ENCODE measurements around the gene SOX8. TPM values are rescaled to one million over a fixed set of nuclear protein-coding genes. Genes with fewer than 3 reads are reported as not detected.

SOX8 gene
- total RNA-seq, 1 experiment from 2014 or later = 5.2 TPM

- TF ChIP-seq ELF1 (IDR thresholded peaks at IDR 0.05; ENCODE audit: borderline replicate concordance, low read depth) (no peak), POLR2AphosphoS5 (IDR thresholded peaks at IDR 0.05; ENCODE audit: low read depth, low read length) (no peak)
- ATAC-seq = peak; percentile 29
- DNase-seq (ENCODE audit: low read depth, low spot score) = no peak
- Histone ChIP-seq H3K27ac (ENCODE audit: low read depth, low read length) (no peak overlapping the region), H3K9me3 (ENCODE audit: control insufficient read depth in 1 of 2, insufficient read depth in 1 of 2, low read depth in 1 of 2, low read length in 2 of 2) (no peaks in the 10 kb centered on the region), H3K4me1 (ENCODE audit: control insufficient read depth in 1 of 2, insufficient read depth in 2 of 2, low read length in 2 of 2) (peaks cover 19 to 33% of the 10 kb centered on the region in 2 experiments), H3K9ac (ENCODE audit: low read length) (no peak overlapping the region), H3K9me2 (ENCODE audit: insufficient read depth) (no peaks in the 10 kb centered on the region), H4K20me1 (ENCODE audit: insufficient read depth) (no peaks in the 10 kb centered on the region), H3K4me2 (ENCODE audit: low read length) (peak overlapping the region; percentile 42), H3K36me3 (ENCODE audit: control insufficient read depth in 1 of 2, insufficient read depth in 2 of 2, low read length in 2 of 2) (no peaks in the 10 kb centered on the region), H2AFZ (ENCODE audit: low read depth, low read length, poor library complexity, severe bottlenecking) (no peak overlapping the region), H3K79me2 (ENCODE audit: insufficient read depth, low read length) (no peaks in the 10 kb centered on the region), H3K27me3 (ENCODE audit: insufficient read depth, low read length) (peaks cover 45% of the 10 kb centered on the region), H3K4me3 (replicated peaks in 1 of 2; ENCODE audit: low read depth in 1 of 2, low read length in 2 of 2) (no peak overlapping the region)
- ChIA-PET POLR2A (no interaction called here), CTCF (no interaction called here), RAD21 (ENCODE audit: low non-redundant PET in 1 of 2, low total read pairs in 2 of 2, uncharacterized antibody in 2 of 2, unreplicated experiment in 2 of 2) (no interaction called here)
- intact Hi-C loops (cut with micrococcal nuclease) = no loop called here
- no TSS peak for BruUV-seq (replicated peaks)
These were observed 25.8 kb downstream of the SOX8 start for GRCh38 chr16:1007284-1007850.

GRCh38 chr16:1008085-1008484, 26.5 kb downstream of the SOX8 start:
- intact Hi-C loops (cut with micrococcal nuclease) = no loop called here
- Histone ChIP-seq H3K4me3 (replicated peaks in 1 of 2; ENCODE audit: low read depth in 1 of 2, low read length in 2 of 2) (no peak overlapping the region), H3K9me2 (ENCODE audit: insufficient read depth) (no peaks in the 10 kb centered on the region), H3K4me1 (ENCODE audit: control insufficient read depth in 1 of 2, insufficient read depth in 2 of 2, low read length in 2 of 2) (peaks cover 14 to 26% of the 10 kb centered on the region in 2 experiments), H3K27me3 (ENCODE audit: insufficient read depth, low read length) (peaks cover 44% of the 10 kb centered on the region), H3K79me2 (ENCODE audit: insufficient read depth, low read length) (no peaks in the 10 kb centered on the region), H4K20me1 (ENCODE audit: insufficient read depth) (no peaks in the 10 kb centered on the region), H3K27ac (ENCODE audit: low read depth, low read length) (no peak overlapping the region), H3K4me2 (ENCODE audit: low read length) (no peak overlapping the region), H3K9me3 (ENCODE audit: control insufficient read depth in 1 of 2, insufficient read depth in 1 of 2, low read depth in 1 of 2, low read length in 2 of 2) (no peaks in the 10 kb centered on the region), H3K36me3 (ENCODE audit: control insufficient read depth in 1 of 2, insufficient read depth in 2 of 2, low read length in 2 of 2) (no peaks in the 10 kb centered on the region), H2AFZ (ENCODE audit: low read depth, low read length, poor library complexity, severe bottlenecking) (no peak overlapping the region), H3K9ac (ENCODE audit: low read length) (no peak overlapping the region)
- ChIA-PET CTCF (no interaction called here), RAD21 (ENCODE audit: low non-redundant PET in 1 of 2, low total read pairs in 2 of 2, uncharacterized antibody in 2 of 2, unreplicated experiment in 2 of 2) (no interaction called here), POLR2A (no interaction called here)
- ATAC-seq = no peak
- no peak for DNase-seq (ENCODE audit: low read depth, low spot score)
- no TSS peak for BruUV-seq (replicated peaks)
- TF ChIP-seq ZBTB33 (IDR thresholded peaks at IDR 0.05; ENCODE audit: extremely low read depth, insufficient replicate concordance, low read length) (no peak), EZH2 (IDR thresholded peaks at IDR 0.05) (no peak), RAD21 (IDR thresholded peaks at IDR 0.05; ENCODE audit: low read depth) (no peak), ELF1 (IDR thresholded peaks at IDR 0.05; ENCODE audit: borderline replicate concordance, low read depth) (no peak), CTCF (IDR thresholded peaks at IDR 0.05 in 2 of 3, conservative IDR thresholded peaks at IDR 0.05 in 1 of 3; ENCODE audit: borderline replicate concordance in 1 of 3, insufficient read depth in 1 of 3, low read depth in 2 of 3, low read length in 2 of 3) (no peak), SRF (IDR thresholded peaks at IDR 0.05; ENCODE audit: low read depth) (no peak), ZNF274 (IDR thresholded peaks at IDR 0.05; ENCODE audit: low read depth, low read length) (no peak), CBX3 (IDR thresholded peaks at IDR 0.05; ENCODE audit: low read depth) (no peak), EGR1 (IDR thresholded peaks at IDR 0.05; ENCODE audit: low read depth) (no peak)
- TF ChIP-seq, protein P1, sequence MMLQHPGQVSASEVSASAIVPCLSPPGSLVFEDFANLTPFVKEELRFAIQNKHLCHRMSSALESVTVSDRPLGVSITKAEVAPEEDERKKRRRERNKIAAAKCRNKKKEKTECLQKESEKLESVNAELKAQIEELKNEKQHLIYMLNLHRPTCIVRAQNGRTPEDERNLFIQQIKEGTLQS (IDR thresholded peaks at IDR 0.05) = no peak
- TF ChIP-seq, protein P2, sequence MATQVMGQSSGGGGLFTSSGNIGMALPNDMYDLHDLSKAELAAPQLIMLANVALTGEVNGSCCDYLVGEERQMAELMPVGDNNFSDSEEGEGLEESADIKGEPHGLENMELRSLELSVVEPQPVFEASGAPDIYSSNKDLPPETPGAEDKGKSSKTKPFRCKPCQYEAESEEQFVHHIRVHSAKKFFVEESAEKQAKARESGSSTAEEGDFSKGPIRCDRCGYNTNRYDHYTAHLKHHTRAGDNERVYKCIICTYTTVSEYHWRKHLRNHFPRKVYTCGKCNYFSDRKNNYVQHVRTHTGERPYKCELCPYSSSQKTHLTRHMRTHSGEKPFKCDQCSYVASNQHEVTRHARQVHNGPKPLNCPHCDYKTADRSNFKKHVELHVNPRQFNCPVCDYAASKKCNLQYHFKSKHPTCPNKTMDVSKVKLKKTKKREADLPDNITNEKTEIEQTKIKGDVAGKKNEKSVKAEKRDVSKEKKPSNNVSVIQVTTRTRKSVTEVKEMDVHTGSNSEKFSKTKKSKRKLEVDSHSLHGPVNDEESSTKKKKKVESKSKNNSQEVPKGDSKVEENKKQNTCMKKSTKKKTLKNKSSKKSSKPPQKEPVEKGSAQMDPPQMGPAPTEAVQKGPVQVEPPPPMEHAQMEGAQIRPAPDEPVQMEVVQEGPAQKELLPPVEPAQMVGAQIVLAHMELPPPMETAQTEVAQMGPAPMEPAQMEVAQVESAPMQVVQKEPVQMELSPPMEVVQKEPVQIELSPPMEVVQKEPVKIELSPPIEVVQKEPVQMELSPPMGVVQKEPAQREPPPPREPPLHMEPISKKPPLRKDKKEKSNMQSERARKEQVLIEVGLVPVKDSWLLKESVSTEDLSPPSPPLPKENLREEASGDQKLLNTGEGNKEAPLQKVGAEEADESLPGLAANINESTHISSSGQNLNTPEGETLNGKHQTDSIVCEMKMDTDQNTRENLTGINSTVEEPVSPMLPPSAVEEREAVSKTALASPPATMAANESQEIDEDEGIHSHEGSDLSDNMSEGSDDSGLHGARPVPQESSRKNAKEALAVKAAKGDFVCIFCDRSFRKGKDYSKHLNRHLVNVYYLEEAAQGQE (IDR thresholded peaks at IDR 0.05; ENCODE audit: low read depth) = no peak
